ENCODE results near the gene BICRA.

Gene BICRA

DNA sequence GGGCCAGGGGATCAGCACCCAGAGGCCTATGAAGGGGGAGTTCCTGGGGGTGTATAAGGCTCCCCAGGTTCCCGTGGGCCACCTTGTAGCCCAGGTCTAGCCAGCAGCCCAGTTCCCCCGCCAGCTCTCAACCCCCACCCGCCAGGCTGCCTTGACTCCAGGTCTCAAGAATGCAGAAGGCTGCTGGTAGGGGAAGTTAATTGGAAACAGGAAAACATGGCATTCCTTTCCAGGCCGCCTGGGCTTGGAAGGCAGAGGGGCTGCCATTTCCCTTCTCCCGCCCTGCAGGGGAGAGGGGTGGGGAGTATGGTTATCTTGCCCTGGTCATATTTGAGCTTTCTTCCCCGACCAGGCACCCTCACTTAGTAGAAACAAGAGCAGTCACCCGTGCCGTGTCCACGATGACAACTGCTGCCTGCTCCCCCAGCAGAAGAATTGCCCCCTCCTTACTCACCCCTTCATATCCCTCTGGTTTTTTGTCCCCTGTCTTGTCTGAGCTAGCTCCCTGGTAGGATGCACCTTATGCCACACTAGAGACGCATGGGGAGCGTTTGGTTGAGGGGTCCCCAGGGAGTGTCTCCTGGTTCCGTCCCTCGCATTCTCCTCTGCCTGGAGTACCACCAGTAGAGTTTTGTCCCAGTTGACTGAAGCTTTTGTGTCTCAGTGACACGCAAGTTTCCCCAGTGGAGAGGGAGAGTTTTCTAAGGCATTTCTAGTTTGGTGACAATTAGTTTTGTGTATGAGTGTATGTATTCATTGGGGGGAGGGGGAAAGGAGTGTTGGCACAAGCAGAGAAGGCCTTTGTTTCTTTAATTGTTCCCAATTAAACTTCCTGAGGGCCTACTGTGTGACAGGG, 4.5 kb downstream of the BICRA start:
- Mint-ChIP-seq H3K27ac (peak overlapping the region; percentile 73), H3K4me1 (ENCODE audit: low read depth) (peaks cover 46% of the 10 kb centered on the region), H3K9me3 (no peaks in the 10 kb centered on the region), H3K4me3 (no peak overlapping the region), H3K36me3 (ENCODE audit: low read depth) (peaks cover 16% of the 10 kb centered on the region), H3K27me3 (no peaks in the 10 kb centered on the region)
- DNase-seq = no peak

GRCh38 chr19:47614021-47614295, 5.0 kb downstream of the BICRA start:
- no peaks in the 10 kb centered on the region for H3K9me3 Mint-ChIP-seq
- peak overlapping the region; percentile 73 for H3K27ac Mint-ChIP-seq
- no peak overlapping the region for H3K4me3 Mint-ChIP-seq
- peaks cover 16% of the 10 kb centered on the region for H3K36me3 Mint-ChIP-seq (ENCODE audit: low read depth)
- DNase-seq = no peak
- peaks cover 48% of the 10 kb centered on the region for H3K4me1 Mint-ChIP-seq (ENCODE audit: low read depth)
- H3K27me3 Mint-ChIP-seq = no peaks in the 10 kb centered on the region

DNA sequence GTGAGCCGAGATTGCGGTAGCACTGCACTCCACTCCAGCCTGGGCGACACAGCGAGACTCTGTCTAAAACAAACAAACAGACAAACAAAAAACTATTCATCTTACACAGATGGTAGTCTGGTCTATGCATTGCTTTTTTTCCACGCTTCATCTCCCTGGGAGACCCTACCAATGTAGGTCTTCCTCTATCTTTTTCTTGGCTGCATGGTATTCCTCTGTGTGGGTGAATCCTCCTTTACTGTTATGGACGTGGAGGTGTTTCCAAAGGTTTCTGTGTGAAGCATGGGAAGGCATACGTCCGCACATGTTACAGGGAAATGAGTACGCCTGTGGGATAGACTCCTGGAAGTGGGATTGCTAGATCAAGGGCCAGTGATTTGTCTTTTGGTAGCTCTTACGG, 5.6 kb downstream of the BICRA start:
- no peak overlapping the region for H3K4me3 Mint-ChIP-seq
- no peaks in the 10 kb centered on the region for H3K27me3 Mint-ChIP-seq
- no peak overlapping the region for H3K27ac Mint-ChIP-seq
- H3K9me3 Mint-ChIP-seq = no peaks in the 10 kb centered on the region
- DNase-seq = no peak
- peaks cover 47% of the 10 kb centered on the region for H3K4me1 Mint-ChIP-seq (ENCODE audit: low read depth)
- H3K36me3 Mint-ChIP-seq (ENCODE audit: low read depth) = peaks cover 14% of the 10 kb centered on the region

DNA sequence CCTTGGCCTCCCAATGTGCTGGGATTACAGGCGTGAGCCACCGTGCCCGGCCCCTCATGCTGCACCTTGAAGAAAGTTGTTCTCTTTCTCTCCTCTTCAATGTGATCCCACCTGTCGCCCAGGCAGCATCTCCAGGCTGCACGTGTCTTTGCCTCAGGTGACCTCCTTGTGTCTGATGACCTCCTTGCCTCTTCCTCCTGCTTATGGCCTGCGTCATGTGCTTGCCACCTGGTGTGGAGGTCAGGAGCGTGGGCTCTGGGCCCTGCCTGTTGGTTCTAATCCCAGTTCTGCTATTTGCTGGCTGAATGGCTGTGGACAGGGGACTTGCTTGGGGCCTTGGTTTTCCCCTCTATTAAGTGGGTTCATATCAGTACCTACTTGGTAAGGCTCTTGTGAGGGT, 6.3 kb downstream of the BICRA start:
- Mint-ChIP-seq H3K4me3 (no peak overlapping the region), H3K27ac (peak overlapping the region; percentile 2), H3K9me3 (no peaks in the 10 kb centered on the region), H3K36me3 (ENCODE audit: low read depth) (peaks cover 19% of the 10 kb centered on the region), H3K4me1 (ENCODE audit: low read depth) (peaks cover 54% of the 10 kb centered on the region), H3K27me3 (no peaks in the 10 kb centered on the region)
- DNase-seq = no peak

GRCh38 chr19:47615714-47616113, 6.8 kb downstream of the BICRA start:
- peak overlapping the region; percentile 6 for H3K27ac Mint-ChIP-seq
- H3K4me3 Mint-ChIP-seq = no peak overlapping the region
- no peak for DNase-seq
- H3K4me1 Mint-ChIP-seq (ENCODE audit: low read depth) = peaks cover 50% of the 10 kb centered on the region
- no peaks in the 10 kb centered on the region for H3K9me3 Mint-ChIP-seq
- H3K36me3 Mint-ChIP-seq (ENCODE audit: low read depth) = peaks cover 20% of the 10 kb centered on the region
- no peaks in the 10 kb centered on the region for H3K27me3 Mint-ChIP-seq

DNA sequence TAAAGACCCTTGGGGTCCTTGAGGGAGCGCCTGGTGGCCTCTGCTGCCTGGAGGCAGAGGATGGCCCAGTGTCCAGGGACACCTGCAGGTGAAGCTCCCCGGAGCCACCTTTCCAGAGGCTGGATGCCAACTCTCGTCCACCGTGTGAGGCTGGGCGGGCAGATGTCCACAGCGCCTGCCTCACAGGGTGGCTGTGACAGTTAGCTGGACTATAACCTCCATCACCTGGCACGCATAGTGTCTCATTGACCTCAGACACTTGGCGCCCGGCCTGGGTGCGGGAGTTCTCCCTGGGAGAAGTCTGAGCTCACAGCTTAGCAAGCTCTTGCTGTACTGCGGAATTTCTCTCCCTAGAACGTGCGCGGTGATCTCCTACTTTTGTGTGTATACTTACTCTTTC, 9.8 kb downstream of the BICRA start:
- DNase-seq = no peak
- H3K27ac Mint-ChIP-seq = no peak overlapping the region
- H3K4me3 Mint-ChIP-seq = no peak overlapping the region
- no peaks in the 10 kb centered on the region for H3K9me3 Mint-ChIP-seq
- H3K36me3 Mint-ChIP-seq (ENCODE audit: low read depth) = peaks cover 24% of the 10 kb centered on the region
- H3K4me1 Mint-ChIP-seq (ENCODE audit: low read depth) = peaks cover 41% of the 10 kb centered on the region
- no peaks in the 10 kb centered on the region for H3K27me3 Mint-ChIP-seq

- H3K9me3 Mint-ChIP-seq = no peaks in the 10 kb centered on the region
- no peak overlapping the region for H3K4me3 Mint-ChIP-seq
- H3K36me3 Mint-ChIP-seq (ENCODE audit: low read depth) = peaks cover 28% of the 10 kb centered on the region
- H3K27me3 Mint-ChIP-seq = no peaks in the 10 kb centered on the region
- peak overlapping the region; percentile 63 for H3K27ac Mint-ChIP-seq
- no peak for DNase-seq
- peaks cover 46% of the 10 kb centered on the region for H3K4me1 Mint-ChIP-seq (ENCODE audit: low read depth)
These were observed 10.8 kb downstream of the BICRA start for GRCh38 chr19:47619763-47620162.

DNA sequence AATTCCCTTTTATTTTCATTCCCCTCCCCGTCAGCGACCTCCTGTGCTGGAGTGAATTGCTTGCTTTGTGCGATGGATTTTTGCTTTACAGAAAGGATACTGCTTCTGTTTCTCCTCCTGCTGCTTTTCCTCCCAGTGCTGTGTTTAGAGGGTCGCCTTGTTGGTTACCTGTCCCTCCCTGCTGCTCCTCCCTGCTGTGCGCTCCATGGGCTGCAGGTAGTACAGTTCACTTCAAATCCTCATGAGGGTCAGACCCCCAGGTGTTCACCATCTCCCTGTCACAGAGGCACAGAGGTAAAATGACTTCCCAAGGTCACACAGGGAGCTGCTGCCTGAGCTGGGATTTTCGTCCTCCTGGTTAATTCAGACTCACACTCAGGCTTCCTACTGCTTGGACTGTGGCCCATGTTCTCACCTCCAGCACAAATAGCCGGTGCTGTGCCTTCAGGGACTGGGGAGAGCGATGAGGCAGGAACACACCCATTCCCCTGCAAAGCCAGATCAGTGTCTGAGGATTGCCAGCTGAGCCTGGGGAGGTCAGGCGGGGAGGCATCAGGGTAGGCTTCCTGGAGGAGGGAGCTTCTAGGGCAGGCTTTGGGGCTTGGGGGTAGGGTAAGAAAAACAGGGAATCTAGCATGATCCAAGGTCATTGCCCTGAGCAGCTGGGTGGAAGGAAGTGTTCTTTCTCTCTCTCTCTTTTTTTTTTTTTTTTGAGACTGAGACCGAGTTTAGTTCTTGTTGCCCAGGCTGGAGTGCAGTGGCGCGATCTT, 14.4 kb downstream of the BICRA start:
- Mint-ChIP-seq H3K4me3 (no peak overlapping the region), H3K36me3 (ENCODE audit: low read depth) (peaks cover 27% of the 10 kb centered on the region), H3K9me3 (no peaks in the 10 kb centered on the region), H3K4me1 (ENCODE audit: low read depth) (peaks cover 47% of the 10 kb centered on the region), H3K27me3 (no peaks in the 10 kb centered on the region), H3K27ac (peak overlapping the region; percentile 55)
- no peak for DNase-seq

GRCh38 chr19:47623921-47624391, 15.0 kb downstream of the BICRA start:
- peaks cover 31% of the 10 kb centered on the region for H3K36me3 Mint-ChIP-seq (ENCODE audit: low read depth)
- H3K9me3 Mint-ChIP-seq = no peaks in the 10 kb centered on the region
- no peak overlapping the region for H3K27ac Mint-ChIP-seq
- H3K27me3 Mint-ChIP-seq = no peaks in the 10 kb centered on the region
- no peak overlapping the region for H3K4me3 Mint-ChIP-seq
- DNase-seq = no peak
- peaks cover 45% of the 10 kb centered on the region for H3K4me1 Mint-ChIP-seq (ENCODE audit: low read depth)

DNA sequence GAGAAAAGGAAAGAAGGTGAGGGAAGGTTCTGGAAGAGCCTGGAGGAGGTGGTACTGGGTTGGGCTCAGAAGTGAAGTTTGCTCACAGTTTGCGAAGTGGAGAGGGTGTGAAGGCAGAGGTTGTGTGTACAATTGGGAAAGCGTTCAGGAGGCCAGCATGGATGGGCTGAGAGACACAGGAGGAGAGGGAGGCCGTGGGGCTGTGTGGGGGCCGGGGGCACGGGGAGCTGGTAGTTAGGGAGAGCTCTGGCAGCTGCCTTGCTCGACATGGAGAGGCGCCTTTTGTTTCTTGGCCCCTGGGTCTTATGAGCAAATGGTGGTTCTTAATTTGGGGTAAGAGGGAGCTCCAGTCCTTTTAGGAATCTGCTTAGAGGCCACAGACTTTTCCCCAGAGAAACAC, 16.7 kb downstream of the BICRA start:
- Mint-ChIP-seq H3K27me3 (no peaks in the 10 kb centered on the region), H3K4me3 (no peak overlapping the region), H3K9me3 (no peaks in the 10 kb centered on the region), H3K4me1 (ENCODE audit: low read depth) (peaks cover 43% of the 10 kb centered on the region), H3K27ac (peak overlapping the region; percentile 16), H3K36me3 (ENCODE audit: low read depth) (peaks cover 31% of the 10 kb centered on the region)
- no peak for DNase-seq

DNA sequence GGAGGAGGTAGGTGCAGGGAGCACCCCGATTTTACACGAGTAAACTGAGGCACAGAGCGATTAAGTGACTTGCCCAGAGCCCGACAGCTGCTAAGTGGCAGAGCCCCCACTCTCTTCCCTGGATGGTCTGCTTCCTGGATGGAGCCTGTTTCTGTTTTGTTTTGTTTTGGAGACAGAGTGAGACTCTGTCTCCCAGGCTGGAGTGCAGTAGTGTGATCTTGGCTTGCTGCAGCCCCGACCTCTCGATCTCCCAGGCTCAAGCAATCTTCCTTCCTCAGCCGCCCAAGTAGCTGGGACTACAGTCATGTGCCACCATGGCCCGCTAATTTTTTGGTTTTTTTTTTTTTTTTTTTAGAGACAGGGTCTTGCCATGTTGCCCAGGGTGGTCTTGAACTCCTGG, 17.3 kb downstream of the BICRA start:
- H3K9me3 Mint-ChIP-seq = no peaks in the 10 kb centered on the region
- no peak overlapping the region for H3K4me3 Mint-ChIP-seq
- no peak for DNase-seq
- no peaks in the 10 kb centered on the region for H3K27me3 Mint-ChIP-seq
- H3K36me3 Mint-ChIP-seq (ENCODE audit: low read depth) = peaks cover 30% of the 10 kb centered on the region
- H3K4me1 Mint-ChIP-seq (ENCODE audit: low read depth) = peaks cover 43% of the 10 kb centered on the region
- no peak overlapping the region for H3K27ac Mint-ChIP-seq

DNA sequence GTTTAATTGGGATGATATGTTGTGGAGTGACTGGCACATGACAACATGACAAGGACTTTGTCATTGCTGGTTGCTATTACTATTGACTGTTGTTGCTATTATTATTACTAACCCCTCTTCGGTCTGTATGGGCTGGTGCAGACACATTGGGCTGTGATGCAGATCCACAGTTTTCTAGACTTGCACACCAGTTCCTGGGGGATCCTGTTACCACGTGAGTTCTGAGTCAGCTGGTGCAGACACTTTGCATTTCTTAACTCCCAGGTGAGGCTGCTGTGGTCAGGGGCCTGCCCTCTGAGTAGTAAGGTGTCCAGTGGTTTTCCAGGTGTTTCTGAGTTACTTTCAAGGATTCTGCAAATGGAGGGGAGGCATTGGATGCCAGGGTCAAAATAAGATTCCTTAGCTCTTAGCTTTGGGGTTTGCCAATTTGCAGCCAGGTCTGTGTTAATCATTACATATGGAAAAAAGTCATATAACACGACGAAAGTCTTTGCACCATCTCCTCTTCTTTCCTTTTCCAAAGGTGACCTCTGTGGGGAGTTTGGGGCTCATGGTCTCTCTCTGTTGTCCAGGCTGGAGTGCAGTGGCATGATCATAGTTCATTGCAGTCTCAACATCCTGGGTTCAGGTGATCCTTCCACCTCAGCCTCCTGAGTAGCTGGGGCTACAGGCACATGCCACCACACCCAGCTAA, 19.3 kb downstream of the BICRA start:
- peaks cover 35% of the 10 kb centered on the region for H3K36me3 Mint-ChIP-seq (ENCODE audit: low read depth)
- H3K27me3 Mint-ChIP-seq = no peaks in the 10 kb centered on the region
- no peak overlapping the region for H3K4me3 Mint-ChIP-seq
- H3K27ac Mint-ChIP-seq = peak overlapping the region; percentile 40
- no peaks in the 10 kb centered on the region for H3K9me3 Mint-ChIP-seq
- DNase-seq = no peak
- H3K4me1 Mint-ChIP-seq (ENCODE audit: low read depth) = peaks cover 50% of the 10 kb centered on the region

GRCh38 chr19:47630594-47630993, 21.7 kb downstream of the BICRA start:
- Mint-ChIP-seq H3K9me3 (no peaks in the 10 kb centered on the region), H3K27me3 (no peaks in the 10 kb centered on the region), H3K27ac (no peak overlapping the region), H3K36me3 (ENCODE audit: low read depth) (peaks cover 27% of the 10 kb centered on the region), H3K4me3 (no peak overlapping the region), H3K4me1 (ENCODE audit: low read depth) (peaks cover 46% of the 10 kb centered on the region)
- no peak for DNase-seq

DNA sequence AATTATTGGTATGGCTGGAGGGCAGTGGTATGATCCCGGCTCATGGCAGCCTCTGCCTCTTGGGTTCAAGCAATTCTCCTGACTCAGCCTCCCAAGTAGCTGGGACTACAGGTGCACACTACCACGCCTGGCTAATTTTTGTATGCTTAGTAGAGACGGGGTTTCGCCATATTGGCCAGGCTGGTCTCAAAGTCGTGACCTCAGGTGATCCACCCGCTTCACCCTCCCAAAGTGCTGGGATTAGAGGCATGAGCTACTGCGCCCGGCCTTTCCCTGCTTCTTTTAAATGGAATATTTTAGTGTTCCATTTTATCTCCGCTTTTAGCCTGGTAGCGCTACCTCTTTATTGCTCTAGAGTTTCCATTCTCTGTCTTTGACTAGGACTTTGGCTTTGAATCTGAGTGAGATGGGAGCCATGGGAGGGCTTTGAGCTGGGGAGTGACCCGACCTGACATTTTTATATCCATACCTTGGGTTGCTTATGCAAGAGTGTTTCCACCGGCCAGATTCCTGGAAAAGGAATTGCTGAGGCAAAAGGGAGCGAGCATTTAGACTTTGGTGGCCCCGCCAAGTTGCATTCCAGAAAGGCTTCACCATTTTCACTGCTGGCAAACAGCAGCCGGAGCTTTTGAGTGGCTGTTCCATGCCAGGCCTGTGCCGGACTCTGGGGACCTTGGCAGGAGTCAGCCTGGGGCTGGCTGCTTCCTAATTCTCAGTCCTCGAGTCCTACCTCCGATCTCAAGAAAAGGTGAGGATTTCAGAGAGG, 22.9 kb downstream of the BICRA start:
- H3K4me3 Mint-ChIP-seq = no peak overlapping the region
- H3K36me3 Mint-ChIP-seq (ENCODE audit: low read depth) = peaks cover 29% of the 10 kb centered on the region
- H3K4me1 Mint-ChIP-seq (ENCODE audit: low read depth) = peaks cover 46% of the 10 kb centered on the region
- H3K27me3 Mint-ChIP-seq = no peaks in the 10 kb centered on the region
- peak overlapping the region; percentile 64 for H3K27ac Mint-ChIP-seq
- no peak for DNase-seq
- H3K9me3 Mint-ChIP-seq = no peaks in the 10 kb centered on the region

Data from activated T-cell treated with anti-CD3 and anti-CD28 coated beads, Interleukin-2, amount 50 U/mL, for 24 hours (primary cell).